ENCODE data around the gene FAM53B. TPM values are rescaled to one million over a fixed set of nuclear protein-coding genes. Genes with fewer than 3 reads are reported as not detected.

The FAM53B gene
- total RNA-seq, 1 donor from 2014 or later, result 24.9 TPM

- ATAC-seq, result no peak
Measured at GRCh38 chr10:124573726-124574455, 170.3 kb downstream of the FAM53B start.

- no peak for ATAC-seq
Measured at GRCh38 chr10:124572751-124573150, 171.4 kb downstream of the FAM53B start.

- ATAC-seq, result no peak
Measured at GRCh38 chr10:124570646-124571045, 173.5 kb downstream of the FAM53B start.

GRCh38 chr10:124569623-124570470 lies 174.3 kb downstream of the FAM53B start:
- ATAC-seq, result no peak

Other genes starting within 250 kb of the FAM53B start
- gene EEF1AKMT2, start 47.5 kb upstream of the FAM53B start, total RNA-seq, result 10.0 TPM
- gene ABRAXAS2, start 57.4 kb upstream of the FAM53B start, total RNA-seq, result 11.2 TPM
- gene ZRANB1, start 197.7 kb upstream of the FAM53B start, total RNA-seq, result 14.2 TPM